Stimulated activated CD4-positive, alpha-beta T cell treated with anti-CD3 and anti-CD28 coated beads, Interleukin-15, amount 100 ng/mL, for 24 hours (primary cell): ENCODE results near the gene FGF6.
"Not testable (repeated sequence)": the region's sequence is repeated elsewhere in the genome, so short reads cannot be mapped to it uniquely, and the experiment has no call there.

Experiments
- DNase-seq: peaks from one replicate; pipeline ENCODE4 v3.0.0-alpha.2; 2020

FGF6 gene

DNA sequence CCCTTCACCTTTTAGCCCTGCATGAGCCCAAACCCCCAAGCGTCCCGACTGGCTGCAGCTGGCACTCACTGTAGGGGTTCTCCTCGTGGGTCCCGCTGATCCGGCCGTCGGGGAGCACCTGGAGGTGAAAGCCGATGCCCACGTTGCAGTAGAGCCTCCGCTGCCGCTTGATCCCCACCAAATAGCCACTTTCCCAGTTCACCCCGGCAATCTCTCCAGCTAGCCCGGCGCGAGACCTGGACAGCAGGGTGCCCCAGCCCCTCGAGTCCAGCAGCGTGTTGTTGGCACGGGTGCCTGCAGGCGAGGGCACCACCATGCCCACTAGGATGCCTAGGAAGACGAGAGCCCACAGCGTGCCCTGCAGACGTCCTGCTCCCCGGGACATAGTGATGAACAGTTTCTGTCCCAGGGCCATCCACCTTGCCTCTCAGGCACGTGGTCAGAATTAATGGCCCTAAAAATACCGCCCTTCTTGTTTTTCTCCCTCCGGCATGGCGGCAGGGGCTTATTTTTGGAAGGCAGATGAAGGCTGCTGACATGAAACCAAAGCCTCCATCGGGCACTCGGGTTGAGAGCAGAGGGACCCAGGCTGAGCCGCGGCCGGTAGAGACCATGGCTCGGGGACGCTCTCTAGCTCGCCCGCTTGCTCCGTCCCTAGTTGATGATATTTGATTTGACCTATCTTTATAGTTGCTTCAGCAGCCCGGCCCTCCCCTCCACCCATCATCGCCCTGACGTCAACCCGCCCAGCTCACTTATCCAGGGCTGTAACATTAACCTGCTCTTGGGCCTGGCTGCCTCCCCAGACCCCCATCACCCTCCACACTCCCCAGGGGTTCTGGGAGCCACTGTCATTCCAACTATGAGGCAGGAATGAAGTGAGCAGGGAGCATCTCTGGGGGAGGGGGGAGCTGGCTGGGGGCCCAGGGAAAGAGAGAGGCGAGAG lies at the start of gene FGF6:
TSS of gene FGF6 (minus strand) at position 660 of the 946 bp plus-strand sequence. CDS start at position 415, 245 bp downstream.
- no peak for DNase-seq

GRCh38 chr12:4490973-4491372 lies 45.4 kb upstream of the FGF6 start:
- DNase-seq = no peak

GRCh38 chr12:4489556-4489955 lies 43.9 kb upstream of the FGF6 start:
- no peak for DNase-seq

DNA sequence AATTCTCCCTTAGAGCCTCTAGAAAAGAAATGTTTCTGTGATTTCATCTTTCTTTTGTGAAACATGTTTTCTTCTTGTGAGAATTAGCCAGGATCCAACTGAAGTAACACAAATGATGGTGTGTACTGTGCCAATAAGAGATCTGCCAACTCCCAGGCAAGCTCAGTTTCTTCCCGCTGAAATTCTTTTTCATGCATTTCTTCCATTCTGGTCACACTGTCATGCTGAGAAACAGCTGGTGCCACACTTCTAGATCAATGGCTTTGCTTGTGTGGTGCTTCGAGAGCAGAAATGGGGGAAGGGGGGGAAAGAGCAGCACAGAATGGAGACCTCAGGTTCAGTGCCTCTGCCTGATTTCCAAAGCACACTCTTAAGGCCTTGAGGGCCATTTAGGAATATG lies 41.4 kb upstream of the FGF6 start:
- no peak for DNase-seq

GRCh38 chr12:4486049-4486699 lies 40.6 kb upstream of the FGF6 start:
- DNase-seq = no peak

GRCh38 chr12:4483885-4484823 lies 38.5 kb upstream of the FGF6 start:
- DNase-seq = no peak

GRCh38 chr12:4482936-4483335 lies 37.3 kb upstream of the FGF6 start:
- no peak for DNase-seq

DNA sequence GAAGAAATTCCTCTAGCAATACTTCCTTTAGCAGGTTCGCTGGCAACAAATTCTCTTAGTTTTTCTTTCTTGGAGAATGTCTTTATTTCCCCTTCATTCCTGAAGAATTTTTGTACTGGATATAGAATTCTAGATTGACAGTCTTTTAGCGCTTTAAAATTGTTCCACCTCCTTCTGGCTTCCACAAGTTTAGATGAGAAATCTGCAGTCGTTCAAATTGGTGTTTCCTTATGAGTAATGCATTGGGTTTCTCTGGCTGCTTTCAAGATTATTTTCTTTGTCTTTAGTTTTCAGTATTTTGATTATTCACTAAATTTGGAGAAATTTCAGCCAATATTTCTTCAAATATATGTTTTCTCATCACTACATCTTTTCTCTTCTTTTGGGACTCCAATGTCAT lies 33.3 kb upstream of the FGF6 start:
- no peak for DNase-seq

- no peak for DNase-seq
These were observed 31.5 kb upstream of the FGF6 start for GRCh38 chr12:4477129-4477528.

GRCh38 chr12:4472046-4472445 lies 26.4 kb upstream of the FGF6 start:
- no peak for DNase-seq

- no peak for DNase-seq
These were observed 25.6 kb upstream of the FGF6 start for GRCh38 chr12:4471256-4471655.

DNA sequence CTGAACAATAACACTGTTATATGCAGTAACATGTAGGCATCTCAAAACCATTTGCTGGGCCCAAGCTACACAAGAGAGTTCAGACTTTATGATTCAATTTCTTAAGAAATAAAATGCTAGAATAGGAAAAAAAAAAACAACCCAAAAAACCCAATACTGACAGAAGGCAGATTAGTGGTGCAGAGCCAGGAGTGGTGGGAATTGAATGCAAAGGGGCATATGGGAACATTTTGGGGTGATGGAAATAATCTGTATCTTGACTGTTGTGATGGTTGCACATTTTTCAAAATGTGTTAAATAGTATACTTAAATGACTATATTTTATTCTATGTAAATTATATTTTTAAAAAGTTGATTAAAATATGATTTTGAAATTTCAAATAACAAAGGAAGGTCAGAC lies 23.4 kb upstream of the FGF6 start:
- no peak for DNase-seq

GRCh38 chr12:4460761-4461160 lies 15.1 kb upstream of the FGF6 start:
- no peak for DNase-seq

- DNase-seq = not testable (repeated sequence)
These were observed 10.2 kb upstream of the FGF6 start for GRCh38 chr12:4455849-4456248.

DNA sequence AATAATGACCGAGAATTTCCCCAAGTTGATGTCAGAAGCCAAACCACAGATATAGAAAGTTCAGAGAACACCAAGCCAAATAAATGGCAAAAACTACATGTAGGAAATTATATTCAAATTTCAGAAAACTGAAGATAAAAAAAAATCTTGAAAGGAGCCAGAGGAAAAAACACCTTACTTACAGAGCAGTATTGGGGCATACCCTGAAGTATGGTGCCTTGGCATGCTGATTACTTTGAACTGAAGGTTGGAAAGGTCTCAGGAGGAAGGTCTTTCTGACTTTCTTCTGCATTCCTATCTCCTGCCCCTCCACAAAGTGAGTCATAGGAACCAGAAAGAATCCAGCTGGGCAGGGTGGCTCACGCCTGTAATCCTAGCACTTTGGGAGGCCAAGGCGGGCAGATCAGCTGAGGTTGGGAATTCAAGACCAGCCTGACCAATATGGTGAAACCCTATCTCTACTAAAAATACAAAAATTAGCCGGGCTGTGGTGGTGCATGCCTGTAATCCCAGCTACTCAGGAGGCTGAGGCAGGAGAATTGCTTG lies 8.8 kb upstream of the FGF6 start:
- no peak for DNase-seq

DNA sequence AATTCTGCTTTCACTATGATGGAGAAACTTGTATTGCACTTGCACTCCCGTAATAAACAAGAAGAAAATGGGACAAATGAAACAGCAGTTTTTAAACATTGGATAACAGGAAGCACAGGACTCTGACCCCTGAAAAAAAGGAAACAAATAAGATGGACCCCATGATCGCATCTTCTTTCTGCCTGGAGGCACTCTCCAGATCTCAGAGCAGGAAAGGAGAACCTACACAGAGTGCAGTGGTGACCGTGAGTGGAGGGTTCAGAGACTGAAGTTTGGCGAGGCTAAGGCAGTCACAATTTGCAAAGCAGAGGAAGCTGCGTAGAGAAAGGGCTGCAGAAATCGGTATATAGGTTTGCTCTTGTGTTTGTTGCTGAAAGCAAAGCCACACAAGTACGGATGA lies 6.1 kb upstream of the FGF6 start:
- no peak for DNase-seq

DNA sequence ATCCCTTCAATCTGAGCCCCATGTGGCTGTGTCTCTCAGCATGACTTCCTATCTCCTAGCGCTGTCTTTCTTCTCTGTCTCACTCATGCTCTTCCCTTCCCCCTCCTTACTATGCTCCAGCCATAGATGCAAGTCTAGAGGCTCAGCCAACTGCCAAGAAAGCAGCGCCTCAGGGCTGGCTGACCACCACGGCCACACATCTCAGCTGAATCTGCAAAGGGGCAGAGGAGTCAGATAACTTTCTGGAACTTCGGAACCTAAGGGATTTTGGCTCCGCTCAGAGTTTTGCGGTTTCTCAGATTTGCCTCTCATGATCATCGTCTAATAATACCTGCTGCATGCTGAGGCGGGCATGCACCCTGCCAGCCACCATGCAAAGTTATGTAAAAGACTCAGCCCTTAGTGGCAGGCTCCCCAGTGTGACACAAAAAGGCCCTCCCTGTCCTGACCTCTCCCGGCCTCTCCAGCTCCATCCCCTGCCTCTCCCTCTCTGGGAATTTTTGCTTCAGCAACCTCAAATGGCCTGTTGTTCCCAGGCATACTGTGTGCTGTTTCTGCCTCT lies 5.0 kb upstream of the FGF6 start:
- DNase-seq = no peak

GRCh38 chr12:4449851-4450221 lies 4.2 kb upstream of the FGF6 start:
- no peak for DNase-seq

DNA sequence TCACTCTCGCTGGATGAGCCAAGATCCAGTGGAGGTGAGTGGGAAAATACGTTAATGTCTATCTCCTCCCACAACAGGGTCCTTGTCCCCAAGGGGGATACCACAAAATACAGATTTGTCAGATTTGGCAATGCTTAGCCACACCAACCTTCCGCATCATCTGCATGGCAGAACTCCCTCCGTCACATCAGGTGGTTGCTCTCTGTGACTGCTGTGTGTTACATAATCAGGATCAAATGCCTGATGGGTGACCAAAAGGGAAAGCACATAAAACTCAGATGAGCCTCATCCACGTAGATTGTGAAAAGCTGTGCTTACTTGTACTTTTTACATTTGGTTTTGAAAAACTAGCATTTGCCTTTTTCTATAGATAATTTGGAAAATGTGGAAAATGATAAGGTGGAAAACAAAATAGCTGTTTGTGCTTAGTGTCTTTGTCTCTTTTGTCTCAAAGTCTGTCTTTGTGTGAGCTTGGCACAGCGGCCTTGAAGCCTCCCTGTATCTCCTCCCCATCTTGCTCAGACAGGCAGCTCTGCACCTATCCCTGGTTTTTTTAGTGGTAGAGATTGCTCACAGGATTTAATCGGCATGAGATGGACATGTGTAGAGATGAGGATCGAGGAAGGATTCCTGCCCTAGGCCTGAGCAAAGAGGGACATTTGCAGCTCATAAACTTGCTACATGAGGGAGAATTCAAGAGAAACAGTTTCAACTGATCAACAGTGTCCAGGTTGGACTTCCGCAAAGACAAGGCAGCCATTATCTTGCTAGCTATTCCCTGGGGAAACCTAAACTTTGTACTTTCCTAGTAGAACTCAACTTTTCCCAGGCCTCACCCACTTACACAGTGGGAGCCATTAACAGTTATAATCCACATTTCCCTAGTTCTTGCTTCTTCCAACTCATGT lies 3.6 kb upstream of the FGF6 start:
- no peak for DNase-seq

GRCh38 chr12:4448371-4448940 lies 2.8 kb upstream of the FGF6 start:
- no peak for DNase-seq

DNA sequence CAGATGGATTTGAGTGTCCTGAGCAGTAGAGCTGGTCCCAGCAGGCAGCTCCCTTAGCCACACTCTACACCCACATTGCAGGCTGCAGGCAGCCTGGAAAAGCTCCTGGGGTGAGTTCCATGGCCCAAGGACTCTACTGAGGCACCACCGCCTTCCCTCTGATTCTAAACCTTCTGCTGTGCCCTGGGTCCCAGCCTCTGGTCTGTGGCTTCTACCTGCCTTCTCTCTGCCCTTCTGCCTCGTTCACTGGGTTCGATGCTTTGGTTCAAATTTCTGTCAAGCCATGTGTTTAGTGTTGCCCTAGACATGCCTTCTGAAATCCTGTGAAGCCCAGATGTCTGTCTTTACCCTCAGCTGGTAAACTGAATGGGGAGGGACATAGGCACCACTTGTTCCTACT lies 1.5 kb upstream of the FGF6 start:
- DNase-seq = no peak
